GM23338 (cell line): Measurements from ENCODE around the gene WARS2. TPM values are rescaled to one million over a fixed set of nuclear protein-coding genes. Genes with fewer than 3 reads are reported as not detected.

ENCODE experiments used
- ATAC-seq: fragments of 200-7000 bp; cut with Tn5 transposase; 3 replicates; pipeline ENCODE4 v1.9.1; 2020
- DNase-seq: peaks from one replicate; pipeline ENCODE4 v3.0.0-alpha.2; 2015; ENCODE audit warnings: low spot score
- H2AFZ ChIP-seq: fragments of 200-600 bp; sonication (generic); 2 replicates; pipeline ENCODE4 v1.8.0; 2016; ENCODE audit warnings: antibody characterized with exemption, mild to moderate bottlenecking, moderate library complexity
- H3F3A ChIP-seq: fragments of 200-600 bp; sonication (generic); replicated peaks from 2 replicates; pipeline ENCODE4 v1.8.0; 2017; ENCODE audit warnings: antibody characterized with exemption, mixed run types, low read depth
- H3K27ac ChIP-seq: fragments of 200-600 bp; sonication (generic); 2 replicates; pipeline ENCODE4 v1.6.1; 2016; ENCODE audit warnings: low read depth
- H3K27me3 ChIP-seq: fragments of 200-600 bp; sonication (generic); 2 replicates; pipeline ENCODE4 v1.8.0; 2016; ENCODE audit warnings: mild to moderate bottlenecking, mixed run types, moderate library complexity; ENCODE audit not compliant: insufficient read depth
- H3K36me3 ChIP-seq: fragments of 200-600 bp; sonication (generic); 2 replicates; pipeline ENCODE4 v1.8.0; 2016; ENCODE audit warnings: mild to moderate bottlenecking; ENCODE audit not compliant: insufficient read depth
- H3K4me1 ChIP-seq: fragments of 200-600 bp; sonication (generic); 2 replicates; pipeline ENCODE4 v1.8.0; 2016; ENCODE audit warnings: mild to moderate bottlenecking, moderate library complexity; ENCODE audit not compliant: insufficient read depth
- H3K4me2 ChIP-seq: fragments of 200-600 bp; sonication (generic); 2 replicates; pipeline ENCODE4 v1.7.1; 2017; ENCODE audit warnings: mixed run types
- H3K4me3 ChIP-seq: fragments of 200-600 bp; sonication (generic); 2 replicates; pipeline ENCODE4 v1.6.1; 2016; ENCODE audit warnings: mixed run types
- H3K79me2 ChIP-seq: fragments of 200-600 bp; sonication (generic); replicated peaks from 2 replicates; pipeline ENCODE4 v1.8.0; 2017; ENCODE audit warnings: mild to moderate bottlenecking; ENCODE audit not compliant: insufficient read depth
- H3K9me2 ChIP-seq: fragments of 200-600 bp; sonication (generic); 2 replicates; pipeline ENCODE4 v1.8.0; 2017; ENCODE audit not compliant: insufficient read depth
- H4K20me1 ChIP-seq: fragments of 200-600 bp; sonication (generic); replicated peaks from 2 replicates; pipeline ENCODE4 v1.8.0; 2017; ENCODE audit warnings: mild to moderate bottlenecking; ENCODE audit not compliant: insufficient read depth
- H3K27ac Mint-ChIP-seq: 2 replicates; pipeline ENCODE4 v1.8.0; 2020; ENCODE audit warnings: inconsistent platforms, mild to moderate bottlenecking, moderate library complexity, mixed read lengths
- H3K27me3 Mint-ChIP-seq: 3 replicates; pipeline ENCODE4 v1.8.0; 2022; ENCODE audit warnings: low read depth, mild to moderate bottlenecking, moderate library complexity, mixed read lengths, inconsistent platforms; ENCODE audit not compliant: insufficient read depth, poor library complexity
- H3K36me3 Mint-ChIP-seq: 3 replicates; pipeline ENCODE4 v1.8.0; 2021; ENCODE audit warnings: low read depth, mild to moderate bottlenecking, inconsistent platforms, moderate library complexity, mixed read lengths
- H3K4me1 Mint-ChIP-seq: 3 replicates; pipeline ENCODE4 v1.8.0; 2020; ENCODE audit warnings: mild to moderate bottlenecking, inconsistent platforms, mixed read lengths
- H3K4me3 Mint-ChIP-seq: 3 replicates; pipeline ENCODE4 v1.8.0; 2021; ENCODE audit warnings: moderate library complexity, mild to moderate bottlenecking, inconsistent platforms, mixed read lengths
- H3K9me3 Mint-ChIP-seq: 3 replicates; pipeline ENCODE4 v1.8.0; 2020; ENCODE audit warnings: moderate library complexity, mild to moderate bottlenecking, inconsistent platforms, mixed read lengths
- EZH2 ChIP-seq: fragments of 200-600 bp; sonication (generic); IDR thresholded peaks from one replicate; pipeline ENCODE4 v1.8.0; 2017; ENCODE audit warnings: antibody characterized with exemption, mild to moderate bottlenecking, low read depth; ENCODE audit not compliant: unreplicated experiment
- EZH2phosphoT487 ChIP-seq: fragments of 200-600 bp; sonication (generic); IDR thresholded peaks from one replicate; pipeline ENCODE4 v1.8.1; 2018; ENCODE audit warnings: antibody characterized with exemption; ENCODE audit not compliant: unreplicated experiment
- polyA plus RNA-seq: library from polyadenylated mRNA; unstranded; fragments of >200 nt; fragmentation: Nextera tagmentation; extraction: Ambion mirVana; gene quantifications from 2 replicates; pipeline ENCODE4 v1.2.1, GENCODE V29; 2016
- total RNA-seq: library from RNA; depleted of rRNA; stranded (reverse); fragments of >200 nt; shearing (Covaris generic); gene quantifications from 2 replicates; pipeline ENCODE4 v1.2.3, GENCODE V29; 2014
- TF ChIP-seq, protein P1 (sequence below), 2 experiments: fragments of 200-600 bp in 1 of 2; sonication (generic) in 1 of 2; conservative IDR thresholded peaks; 2 replicates each; pipeline versions ENCODE4 v1.5.1 to v1.6.1; 2016 to 2017; ENCODE audit warnings: antibody characterized with exemption in 2 of 2, low read depth in 2 of 2, mild to moderate bottlenecking in 2 of 2, moderate library complexity in 1 of 2
- TF ChIP-seq, protein P2 (sequence below): IDR thresholded peaks from one replicate; pipeline ENCODE4 v1.6.1; 2018; ENCODE audit warnings: antibody characterized with exemption; ENCODE audit not compliant: unreplicated experiment
- TF ChIP-seq, protein P3 (sequence below): fragments of 250-450 bp; sonication (Bioruptor Pico); IDR thresholded peaks from 2 replicates; pipeline ENCODE4 v1.5.0; 2020; ENCODE audit warnings: mild to moderate bottlenecking, moderate library complexity

WARS2 gene
- total and polyA plus RNA-seq, 2 experiments from 2014 or later = 6.4 to 12.6 TPM

DNA sequence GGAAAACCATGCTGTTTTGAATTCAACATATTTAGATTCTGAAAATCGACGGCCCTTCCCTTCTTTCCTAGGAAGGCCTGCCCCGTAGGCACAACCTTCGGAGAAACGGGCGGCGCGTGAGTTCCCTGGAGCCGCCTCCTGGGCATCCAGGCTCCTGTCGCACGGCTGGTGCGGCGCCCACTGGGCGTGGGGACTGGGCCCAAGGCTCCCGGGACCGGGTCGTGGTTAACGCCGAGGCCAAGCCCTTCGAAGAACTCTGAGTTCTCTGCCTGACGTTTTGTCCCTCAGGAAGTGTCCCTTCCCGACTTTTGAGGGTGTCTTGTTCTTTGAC lies 133.1 kb downstream of the WARS2 start:
- peaks cover 89% of the 10 kb centered on the region for H3K27me3 ChIP-seq
- H3K27me3 Mint-ChIP-seq = peaks cover 83% of the 10 kb centered on the region

More for the DNA sequence above, 133.1 kb downstream of the WARS2 start:
- ATAC-seq (peak; percentile 6), DNase-seq (peak; percentile 45)
- Histone ChIP-seq H3F3A (peaks cover 12% of the 10 kb centered on the region; the same call in 1 of the 2 replicates), H3K4me1 (peaks cover 47% of the 10 kb centered on the region), H2AFZ (peak overlapping the region; percentile 54; the same call in 1 of the 2 replicates), H3K4me3 (peak overlapping the region; percentile 40), H3K4me2 (peak overlapping the region; percentile 73), H3K27ac (no peak overlapping the region), H3K9me2 (peaks cover under 1% of the 10 kb centered on the region; the same call in 1 of the 2 replicates), H3K36me3 (no peaks in the 10 kb centered on the region), H3K79me2 (no peaks in the 10 kb centered on the region), H4K20me1 (peaks cover 16% of the 10 kb centered on the region)
- Mint-ChIP-seq H3K27ac (no peak overlapping the region), H3K4me3 (peak overlapping the region; percentile 66), H3K4me1 (peaks cover 42% of the 10 kb centered on the region), H3K9me3 (no peaks in the 10 kb centered on the region; the same call in 2 of the 3 replicates), H3K36me3 (no peaks in the 10 kb centered on the region)
- TF ChIP-seq, protein P1, sequence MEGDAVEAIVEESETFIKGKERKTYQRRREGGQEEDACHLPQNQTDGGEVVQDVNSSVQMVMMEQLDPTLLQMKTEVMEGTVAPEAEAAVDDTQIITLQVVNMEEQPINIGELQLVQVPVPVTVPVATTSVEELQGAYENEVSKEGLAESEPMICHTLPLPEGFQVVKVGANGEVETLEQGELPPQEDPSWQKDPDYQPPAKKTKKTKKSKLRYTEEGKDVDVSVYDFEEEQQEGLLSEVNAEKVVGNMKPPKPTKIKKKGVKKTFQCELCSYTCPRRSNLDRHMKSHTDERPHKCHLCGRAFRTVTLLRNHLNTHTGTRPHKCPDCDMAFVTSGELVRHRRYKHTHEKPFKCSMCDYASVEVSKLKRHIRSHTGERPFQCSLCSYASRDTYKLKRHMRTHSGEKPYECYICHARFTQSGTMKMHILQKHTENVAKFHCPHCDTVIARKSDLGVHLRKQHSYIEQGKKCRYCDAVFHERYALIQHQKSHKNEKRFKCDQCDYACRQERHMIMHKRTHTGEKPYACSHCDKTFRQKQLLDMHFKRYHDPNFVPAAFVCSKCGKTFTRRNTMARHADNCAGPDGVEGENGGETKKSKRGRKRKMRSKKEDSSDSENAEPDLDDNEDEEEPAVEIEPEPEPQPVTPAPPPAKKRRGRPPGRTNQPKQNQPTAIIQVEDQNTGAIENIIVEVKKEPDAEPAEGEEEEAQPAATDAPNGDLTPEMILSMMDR (conservative IDR thresholded peaks at IDR 0.05; ENCODE audit: low read depth in 2 of 2) = no peak
- TF ChIP-seq, protein P2, sequence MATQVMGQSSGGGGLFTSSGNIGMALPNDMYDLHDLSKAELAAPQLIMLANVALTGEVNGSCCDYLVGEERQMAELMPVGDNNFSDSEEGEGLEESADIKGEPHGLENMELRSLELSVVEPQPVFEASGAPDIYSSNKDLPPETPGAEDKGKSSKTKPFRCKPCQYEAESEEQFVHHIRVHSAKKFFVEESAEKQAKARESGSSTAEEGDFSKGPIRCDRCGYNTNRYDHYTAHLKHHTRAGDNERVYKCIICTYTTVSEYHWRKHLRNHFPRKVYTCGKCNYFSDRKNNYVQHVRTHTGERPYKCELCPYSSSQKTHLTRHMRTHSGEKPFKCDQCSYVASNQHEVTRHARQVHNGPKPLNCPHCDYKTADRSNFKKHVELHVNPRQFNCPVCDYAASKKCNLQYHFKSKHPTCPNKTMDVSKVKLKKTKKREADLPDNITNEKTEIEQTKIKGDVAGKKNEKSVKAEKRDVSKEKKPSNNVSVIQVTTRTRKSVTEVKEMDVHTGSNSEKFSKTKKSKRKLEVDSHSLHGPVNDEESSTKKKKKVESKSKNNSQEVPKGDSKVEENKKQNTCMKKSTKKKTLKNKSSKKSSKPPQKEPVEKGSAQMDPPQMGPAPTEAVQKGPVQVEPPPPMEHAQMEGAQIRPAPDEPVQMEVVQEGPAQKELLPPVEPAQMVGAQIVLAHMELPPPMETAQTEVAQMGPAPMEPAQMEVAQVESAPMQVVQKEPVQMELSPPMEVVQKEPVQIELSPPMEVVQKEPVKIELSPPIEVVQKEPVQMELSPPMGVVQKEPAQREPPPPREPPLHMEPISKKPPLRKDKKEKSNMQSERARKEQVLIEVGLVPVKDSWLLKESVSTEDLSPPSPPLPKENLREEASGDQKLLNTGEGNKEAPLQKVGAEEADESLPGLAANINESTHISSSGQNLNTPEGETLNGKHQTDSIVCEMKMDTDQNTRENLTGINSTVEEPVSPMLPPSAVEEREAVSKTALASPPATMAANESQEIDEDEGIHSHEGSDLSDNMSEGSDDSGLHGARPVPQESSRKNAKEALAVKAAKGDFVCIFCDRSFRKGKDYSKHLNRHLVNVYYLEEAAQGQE = no peak
- peak; percentile 55 for TF ChIP-seq EZH2phosphoT487
- peak; percentile 98 for TF ChIP-seq EZH2
- TF ChIP-seq, protein P3, sequence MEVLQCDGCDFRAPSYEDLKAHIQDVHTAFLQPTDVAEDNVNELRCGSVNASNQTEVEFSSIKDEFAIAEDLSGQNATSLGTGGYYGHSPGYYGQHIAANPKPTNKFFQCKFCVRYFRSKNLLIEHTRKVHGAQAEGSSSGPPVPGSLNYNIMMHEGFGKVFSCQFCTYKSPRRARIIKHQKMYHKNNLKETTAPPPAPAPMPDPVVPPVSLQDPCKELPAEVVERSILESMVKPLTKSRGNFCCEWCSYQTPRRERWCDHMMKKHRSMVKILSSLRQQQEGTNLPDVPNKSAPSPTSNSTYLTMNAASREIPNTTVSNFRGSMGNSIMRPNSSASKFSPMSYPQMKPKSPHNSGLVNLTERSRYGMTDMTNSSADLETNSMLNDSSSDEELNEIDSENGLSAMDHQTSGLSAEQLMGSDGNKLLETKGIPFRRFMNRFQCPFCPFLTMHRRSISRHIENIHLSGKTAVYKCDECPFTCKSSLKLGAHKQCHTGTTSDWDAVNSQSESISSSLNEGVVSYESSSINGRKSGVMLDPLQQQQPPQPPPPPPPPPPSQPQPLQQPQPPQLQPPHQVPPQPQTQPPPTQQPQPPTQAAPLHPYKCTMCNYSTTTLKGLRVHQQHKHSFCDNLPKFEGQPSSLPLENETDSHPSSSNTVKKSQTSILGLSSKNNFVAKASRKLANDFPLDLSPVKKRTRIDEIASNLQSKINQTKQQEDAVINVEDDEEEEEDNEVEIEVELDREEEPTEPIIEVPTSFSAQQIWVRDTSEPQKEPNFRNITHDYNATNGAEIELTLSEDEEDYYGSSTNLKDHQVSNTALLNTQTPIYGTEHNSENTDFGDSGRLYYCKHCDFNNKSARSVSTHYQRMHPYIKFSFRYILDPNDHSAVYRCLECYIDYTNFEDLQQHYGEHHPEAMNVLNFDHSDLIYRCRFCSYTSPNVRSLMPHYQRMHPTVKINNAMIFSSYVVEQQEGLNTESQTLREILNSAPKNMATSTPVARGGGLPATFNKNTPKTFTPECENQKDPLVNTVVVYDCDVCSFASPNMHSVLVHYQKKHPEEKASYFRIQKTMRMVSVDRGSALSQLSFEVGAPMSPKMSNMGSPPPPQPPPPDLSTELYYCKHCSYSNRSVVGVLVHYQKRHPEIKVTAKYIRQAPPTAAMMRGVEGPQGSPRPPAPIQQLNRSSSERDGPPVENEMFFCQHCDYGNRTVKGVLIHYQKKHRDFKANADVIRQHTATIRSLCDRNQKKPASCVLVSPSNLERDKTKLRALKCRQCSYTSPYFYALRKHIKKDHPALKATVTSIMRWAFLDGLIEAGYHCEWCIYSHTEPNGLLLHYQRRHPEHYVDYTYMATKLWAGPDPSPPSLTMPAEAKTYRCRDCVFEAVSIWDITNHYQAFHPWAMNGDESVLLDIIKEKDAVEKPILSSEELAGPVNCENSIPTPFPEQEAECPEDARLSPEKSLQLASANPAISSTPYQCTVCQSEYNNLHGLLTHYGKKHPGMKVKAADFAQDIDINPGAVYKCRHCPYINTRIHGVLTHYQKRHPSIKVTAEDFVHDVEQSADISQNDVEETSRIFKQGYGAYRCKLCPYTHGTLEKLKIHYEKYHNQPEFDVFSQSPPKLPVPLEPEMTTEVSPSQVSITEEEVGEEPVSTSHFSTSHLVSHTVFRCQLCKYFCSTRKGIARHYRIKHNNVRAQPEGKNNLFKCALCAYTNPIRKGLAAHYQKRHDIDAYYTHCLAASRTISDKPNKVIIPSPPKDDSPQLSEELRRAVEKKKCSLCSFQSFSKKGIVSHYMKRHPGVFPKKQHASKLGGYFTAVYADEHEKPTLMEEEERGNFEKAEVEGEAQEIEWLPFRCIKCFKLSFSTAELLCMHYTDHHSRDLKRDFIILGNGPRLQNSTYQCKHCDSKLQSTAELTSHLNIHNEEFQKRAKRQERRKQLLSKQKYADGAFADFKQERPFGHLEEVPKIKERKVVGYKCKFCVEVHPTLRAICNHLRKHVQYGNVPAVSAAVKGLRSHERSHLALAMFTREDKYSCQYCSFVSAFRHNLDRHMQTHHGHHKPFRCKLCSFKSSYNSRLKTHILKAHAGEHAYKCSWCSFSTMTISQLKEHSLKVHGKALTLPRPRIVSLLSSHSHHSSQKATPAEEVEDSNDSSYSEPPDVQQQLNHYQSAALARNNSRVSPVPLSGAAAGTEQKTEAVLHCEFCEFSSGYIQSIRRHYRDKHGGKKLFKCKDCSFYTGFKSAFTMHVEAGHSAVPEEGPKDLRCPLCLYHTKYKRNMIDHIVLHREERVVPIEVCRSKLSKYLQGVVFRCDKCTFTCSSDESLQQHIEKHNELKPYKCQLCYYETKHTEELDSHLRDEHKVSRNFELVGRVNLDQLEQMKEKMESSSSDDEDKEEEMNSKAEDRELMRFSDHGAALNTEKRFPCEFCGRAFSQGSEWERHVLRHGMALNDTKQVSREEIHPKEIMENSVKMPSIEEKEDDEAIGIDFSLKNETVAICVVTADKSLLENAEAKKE = no peak
